ENCODE results near the gene PPM1A.

PPM1A gene

DNA sequence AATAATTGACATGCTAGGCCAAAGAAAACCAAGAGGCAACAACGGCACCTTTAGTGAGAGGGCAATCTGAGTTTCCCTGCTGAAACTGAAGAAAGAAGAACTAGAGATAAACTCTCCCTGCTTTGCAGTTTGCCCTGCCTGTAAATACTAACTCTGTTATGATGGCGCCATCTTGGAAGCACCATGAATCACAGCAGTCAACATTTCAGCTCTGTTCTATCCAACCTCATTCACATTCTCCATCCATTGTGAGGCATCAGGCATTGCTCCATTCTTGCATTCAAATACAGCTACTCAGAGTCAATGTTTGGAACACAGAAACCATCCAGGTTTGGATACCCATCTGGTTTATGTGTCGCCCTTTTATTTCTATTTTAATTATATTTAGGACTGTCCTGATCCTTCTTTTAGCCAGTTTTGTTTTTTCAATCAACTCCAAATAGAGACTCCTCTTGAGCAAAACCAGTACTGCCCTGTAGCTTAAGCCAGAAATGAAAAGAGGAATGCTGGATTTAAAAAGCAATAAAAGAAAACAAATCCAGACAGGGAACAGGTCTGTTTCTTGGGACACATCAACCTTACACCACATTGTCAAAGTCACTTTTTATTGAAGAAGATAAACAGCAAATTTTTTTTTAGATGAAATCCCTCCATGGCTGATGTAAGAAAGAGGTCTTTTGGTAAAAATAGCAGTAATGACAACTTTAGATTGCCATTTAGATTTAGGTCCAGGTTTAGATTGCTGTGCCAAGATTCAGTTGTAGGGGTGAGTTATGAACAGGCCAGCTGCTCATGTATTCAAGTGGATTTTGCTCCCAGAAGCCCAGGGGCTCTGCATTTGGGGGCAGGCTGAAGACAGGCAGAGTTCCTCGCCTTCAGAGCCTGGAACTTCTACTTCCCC, 33.3 kb upstream of the PPM1A start:
- Histone ChIP-seq H3K4me1 (ENCODE audit: insufficient read depth, low read length, poor library complexity, severe bottlenecking) (peaks cover 6% of the 10 kb centered on the region), H3K4me2 (ENCODE audit: low read depth, low read length, poor library complexity, severe bottlenecking) (no peak overlapping the region), H3K36me3 (ENCODE audit: insufficient read depth, low read length) (no peaks in the 10 kb centered on the region), H3K9me2 (replicated peaks; ENCODE audit: low read depth, low read length) (no peaks in the 10 kb centered on the region), H3K9ac (ENCODE audit: low read depth, low read length, poor library complexity, severe bottlenecking) (no peak overlapping the region), H3K79me2 (ENCODE audit: insufficient read depth, low read length) (no peaks in the 10 kb centered on the region), H4K20me1 (ENCODE audit: insufficient read depth, low read length, poor library complexity, severe bottlenecking) (no peaks in the 10 kb centered on the region), H3K9me3 (ENCODE audit: insufficient read depth, low read depth, low read length) (no peaks in the 10 kb centered on the region), H2AFZ (ENCODE audit: low read length) (0 out of 2 replicates have a peak overlapping the region, but pooled peaks have one; percentile 15), H3K27me3 (ENCODE audit: insufficient read depth, low read length, poor library complexity, severe bottlenecking) (no peaks in the 10 kb centered on the region), H3F3A (ENCODE audit: low read depth) (no peaks in the 10 kb centered on the region), H3K4me3 (ENCODE audit: low read length, poor library complexity, severe bottlenecking) (no peak overlapping the region)
- no peak for TF ChIP-seq EZH2phosphoT487 (IDR thresholded peaks at IDR 0.05; ENCODE audit: borderline replicate concordance)
- TF ChIP-seq, protein P1, sequence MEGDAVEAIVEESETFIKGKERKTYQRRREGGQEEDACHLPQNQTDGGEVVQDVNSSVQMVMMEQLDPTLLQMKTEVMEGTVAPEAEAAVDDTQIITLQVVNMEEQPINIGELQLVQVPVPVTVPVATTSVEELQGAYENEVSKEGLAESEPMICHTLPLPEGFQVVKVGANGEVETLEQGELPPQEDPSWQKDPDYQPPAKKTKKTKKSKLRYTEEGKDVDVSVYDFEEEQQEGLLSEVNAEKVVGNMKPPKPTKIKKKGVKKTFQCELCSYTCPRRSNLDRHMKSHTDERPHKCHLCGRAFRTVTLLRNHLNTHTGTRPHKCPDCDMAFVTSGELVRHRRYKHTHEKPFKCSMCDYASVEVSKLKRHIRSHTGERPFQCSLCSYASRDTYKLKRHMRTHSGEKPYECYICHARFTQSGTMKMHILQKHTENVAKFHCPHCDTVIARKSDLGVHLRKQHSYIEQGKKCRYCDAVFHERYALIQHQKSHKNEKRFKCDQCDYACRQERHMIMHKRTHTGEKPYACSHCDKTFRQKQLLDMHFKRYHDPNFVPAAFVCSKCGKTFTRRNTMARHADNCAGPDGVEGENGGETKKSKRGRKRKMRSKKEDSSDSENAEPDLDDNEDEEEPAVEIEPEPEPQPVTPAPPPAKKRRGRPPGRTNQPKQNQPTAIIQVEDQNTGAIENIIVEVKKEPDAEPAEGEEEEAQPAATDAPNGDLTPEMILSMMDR (conservative IDR thresholded peaks at IDR 0.05; ENCODE audit: low read length): no peak

DNA sequence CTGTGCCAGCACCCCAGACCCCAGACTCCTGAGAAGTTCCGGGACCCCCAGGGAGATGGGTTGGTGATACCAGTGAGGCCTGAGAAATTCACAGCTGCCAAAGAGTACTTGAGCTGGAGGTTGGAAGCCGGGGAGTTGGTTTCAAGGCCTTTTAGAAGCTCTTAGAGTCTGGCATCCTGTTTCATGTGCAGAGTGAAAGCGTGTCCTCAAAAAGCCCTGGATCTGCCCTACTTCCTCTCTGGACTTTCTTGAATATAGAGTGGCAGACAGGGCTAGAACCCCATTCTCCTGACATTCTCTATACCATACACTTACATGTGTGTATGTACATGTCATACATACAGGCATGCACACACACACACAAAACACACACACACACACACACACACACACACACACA, 31.3 kb upstream of the PPM1A start:
- Histone ChIP-seq H3K4me1 (ENCODE audit: insufficient read depth, low read length, poor library complexity, severe bottlenecking) (peaks cover 6% of the 10 kb centered on the region), H3K79me2 (ENCODE audit: insufficient read depth, low read length) (no peaks in the 10 kb centered on the region), H3K4me2 (ENCODE audit: low read depth, low read length, poor library complexity, severe bottlenecking) (no peak overlapping the region), H2AFZ (ENCODE audit: low read length) (no peak overlapping the region), H3F3A (ENCODE audit: low read depth) (no peaks in the 10 kb centered on the region), H3K27me3 (ENCODE audit: insufficient read depth, low read length, poor library complexity, severe bottlenecking) (no peaks in the 10 kb centered on the region), H3K4me3 (ENCODE audit: low read length, poor library complexity, severe bottlenecking) (no peak overlapping the region), H3K36me3 (ENCODE audit: insufficient read depth, low read length) (no peaks in the 10 kb centered on the region), H4K20me1 (ENCODE audit: insufficient read depth, low read length, poor library complexity, severe bottlenecking) (no peaks in the 10 kb centered on the region), H3K9ac (ENCODE audit: low read depth, low read length, poor library complexity, severe bottlenecking) (no peak overlapping the region), H3K9me3 (ENCODE audit: insufficient read depth, low read depth, low read length) (no peaks in the 10 kb centered on the region), H3K9me2 (replicated peaks; ENCODE audit: low read depth, low read length) (no peaks in the 10 kb centered on the region)
- TF ChIP-seq EZH2phosphoT487 (IDR thresholded peaks at IDR 0.05; ENCODE audit: borderline replicate concordance): no peak
- TF ChIP-seq, protein P1 (conservative IDR thresholded peaks at IDR 0.05; ENCODE audit: low read length): no peak

GRCh38 chr14:60220084-60220483, 28.9 kb upstream of the PPM1A start:
- H3K4me2 ChIP-seq (ENCODE audit: low read depth, low read length, poor library complexity, severe bottlenecking): no peak overlapping the region
- no peaks in the 10 kb centered on the region for H3K27me3 ChIP-seq (ENCODE audit: insufficient read depth, low read length, poor library complexity, severe bottlenecking)
- H3K79me2 ChIP-seq (ENCODE audit: insufficient read depth, low read length): no peaks in the 10 kb centered on the region
- H4K20me1 ChIP-seq (ENCODE audit: insufficient read depth, low read length, poor library complexity, severe bottlenecking): no peaks in the 10 kb centered on the region
- no peaks in the 10 kb centered on the region for H3F3A ChIP-seq (ENCODE audit: low read depth)
- H3K4me3 ChIP-seq (ENCODE audit: low read length, poor library complexity, severe bottlenecking): no peak overlapping the region
- no peak overlapping the region for H3K9ac ChIP-seq (ENCODE audit: low read depth, low read length, poor library complexity, severe bottlenecking)
- H3K9me3 ChIP-seq (ENCODE audit: insufficient read depth, low read depth, low read length): no peaks in the 10 kb centered on the region
- TF ChIP-seq, protein P1 (conservative IDR thresholded peaks at IDR 0.05; ENCODE audit: low read length): no peak
- TF ChIP-seq EZH2phosphoT487 (IDR thresholded peaks at IDR 0.05; ENCODE audit: borderline replicate concordance): no peak
- H3K4me1 ChIP-seq (ENCODE audit: insufficient read depth, low read length, poor library complexity, severe bottlenecking): peaks cover 6% of the 10 kb centered on the region
- H3K36me3 ChIP-seq (ENCODE audit: insufficient read depth, low read length): no peaks in the 10 kb centered on the region
- H3K9me2 ChIP-seq (replicated peaks; ENCODE audit: low read depth, low read length): no peaks in the 10 kb centered on the region
- H2AFZ ChIP-seq (ENCODE audit: low read length): no peak overlapping the region

All from Loucy (cell line).